K562 (cell line): ENCODE measurements around the gene PELI3. TPM values are rescaled to one million over a fixed set of nuclear protein-coding genes. Genes with fewer than 3 reads are reported as not detected.
A peak's percentile ranks its signal among the peaks of the same experiment; 100 is the strongest.

ENCODE experiments used
- ATAC-seq: fragments of 200-7000 bp; cut with Tn5 transposase; 3 replicates; pipeline ENCODE4 v1.9.1; 2020; ENCODE audit warnings: moderate library complexity
- BruUV-seq: library from RNA; stranded (reverse); fragments of 400-500 nt; replicated peaks from 2 replicates; lab custom pipeline; 2021; lab: Mats Ljungman, UMichigan
- CTCF ChIA-PET: fragments of 300-600 bp; formaldehyde crosslinking; extraction: SDS; loops from one replicate; lab custom pipeline; 2021; ENCODE audit warnings: low intra/inter-chr PET ratio; lab: Yijun Ruan, JAX
- POLR2A ChIA-PET: fragments of 300-600, 350-650 bp; sonication (Branson Sonifier 250); formaldehyde crosslinking; extraction: SDS; loops from one replicate; lab custom pipeline; 2021; ENCODE audit warnings: antibody characterized with exemption, inconsistent platforms; lab: Yijun Ruan, JAX
- DNase-seq, 4 experiments: peaks; one replicate each; pipeline versions ENCODE4 v3.0.0 to v3.0.0-alpha.2; 2011 to 2018; ENCODE audit warnings: low spot score in 3 of 4, mixed read lengths in 3 of 4; ENCODE audit errors: extremely low read depth in 1 of 4
- FAIRE-seq: peaks from 2 replicates; lab custom pipeline; 2011; peaks lifted over from hg19 to GRCh38; lab: Jason Lieb, UNC
- H2AFZ ChIP-seq: 2 replicates; pipeline ENCODE4 v1.6.0; 2011; ENCODE audit warnings: low read depth, low read length, control low read depth, inconsistent platforms
- H3K27ac ChIP-seq: fragments of 200-600 bp; 3 replicates; pipeline ENCODE4 v1.8.0; 2011; ENCODE audit warnings: low read depth, mild to moderate bottlenecking, control low read depth, inconsistent platforms, low read length, moderate library complexity, mixed read lengths; ENCODE audit errors: extremely low read depth
- H3K27me3 ChIP-seq, 2 experiments: fragments of 300-600 bp in 1 of 2; 2 replicates in 1 of 2; 3 replicates in 1 of 2; pipeline versions ENCODE4 v1.6.0 to v1.8.0; 2011; ENCODE audit warnings: inconsistent platforms in 2 of 2, low read length in 2 of 2, mild to moderate bottlenecking in 1 of 2, mixed read lengths in 1 of 2, moderate library complexity in 1 of 2; ENCODE audit not compliant: control insufficient read depth in 2 of 2, insufficient read depth in 2 of 2
- H3K36me3 ChIP-seq: fragments of 300-600 bp; 3 replicates; pipeline ENCODE4 v1.8.0; 2011; ENCODE audit warnings: mild to moderate bottlenecking, low read length, inconsistent platforms; ENCODE audit not compliant: control insufficient read depth, insufficient read depth
- H3K4me1 ChIP-seq, 2 experiments: fragments of 200-600 bp in 1 of 2; replicated peaks in 1 of 2; 2 replicates in 1 of 2; 3 replicates in 1 of 2; pipeline versions ENCODE4 v1.5.1 to v1.8.0; 2011; ENCODE audit warnings: inconsistent platforms in 2 of 2, low read length in 2 of 2, mild to moderate bottlenecking in 1 of 2, mixed read lengths in 1 of 2, moderate library complexity in 1 of 2; ENCODE audit not compliant: control insufficient read depth in 2 of 2, insufficient read depth in 2 of 2
- H3K4me2 ChIP-seq: 2 replicates; pipeline ENCODE4 v1.6.1; 2011; ENCODE audit warnings: low read length, control low read depth, inconsistent platforms, mixed read lengths; ENCODE audit not compliant: insufficient read depth
- H3K4me3 ChIP-seq: fragments of 200-600 bp; sonication (generic), shearing (Covaris generic); 2 replicates; pipeline ENCODE4 v1.5.1; 2016; ENCODE audit warnings: control low read depth, inconsistent platforms
- H3K79me2 ChIP-seq: fragments of 200-600 bp; 3 replicates; pipeline ENCODE4 v1.8.0; 2011; ENCODE audit warnings: low read length, inconsistent platforms; ENCODE audit not compliant: control insufficient read depth, insufficient read depth
- H3K9ac ChIP-seq, 2 experiments: 2 replicates each; pipeline versions ENCODE4 v1.6.0 to v1.6.1; 2011; ENCODE audit warnings: low read depth in 2 of 2, low read length in 2 of 2, control low read depth in 1 of 2, inconsistent platforms in 1 of 2, mild to moderate bottlenecking in 1 of 2, mixed read lengths in 1 of 2; ENCODE audit not compliant: insufficient read depth in 1 of 2
- H3K9me1 ChIP-seq: one replicate; pipeline ENCODE4 v1.6.0; 2011; ENCODE audit warnings: inconsistent platforms, mild to moderate bottlenecking, low read length, moderate library complexity; ENCODE audit not compliant: control insufficient read depth, insufficient read depth
- H3K9me3 ChIP-seq: replicated peaks from 2 replicates; pipeline ENCODE4 v1.5.1; 2011; ENCODE audit warnings: low read depth, low read length, inconsistent platforms; ENCODE audit not compliant: control insufficient read depth, insufficient read depth
- H4K20me1 ChIP-seq: replicated peaks from 2 replicates; pipeline ENCODE4 v1.6.1; 2011; ENCODE audit warnings: low read length, inconsistent platforms, mixed read lengths; ENCODE audit not compliant: control insufficient read depth, insufficient read depth
- EGR1 ChIP-seq: fragments of 450-650 bp; conservative IDR thresholded peaks from 2 replicates; pipeline ENCODE4 v1.6.1; 2017; ENCODE audit warnings: mild to moderate bottlenecking
- RFX1 ChIP-seq: fragments of 450-650 bp; IDR thresholded peaks from 2 replicates; pipeline ENCODE4 v1.6.1; 2016; ENCODE audit warnings: mild to moderate bottlenecking, moderate library complexity
- ZNF639 ChIP-seq, 2 experiments: fragments of 200-800 bp in 1 of 2; sonication (Bioruptor generic) in 1 of 2; sonication (generic) in 1 of 2; formaldehyde crosslinking in 1 of 2; IDR thresholded peaks in 1 of 2; conservative IDR thresholded peaks in 1 of 2; 2 replicates each; pipeline versions ENCODE4 v1.5.0 to v1.6.1; 2016 to 2020; ENCODE audit warnings: missing compliant biosample characterization in 1 of 2, missing genetic modification characterization in 1 of 2, missing genetic modification reagents in 1 of 2
- ZNF76 ChIP-seq: fragments of 250-450 bp; sonication (Bioruptor Pico); IDR thresholded peaks from 2 replicates; pipeline ENCODE4 v1.4.0; 2020; ENCODE audit warnings: mild to moderate bottlenecking, moderate library complexity, borderline replicate concordance
- WGBS: fragments of 100-300 bp; shearing (Covaris generic); methylation state at CpG from one replicate; pipeline ENCODE4 v1.1.6; 2016; ENCODE audit warnings: low coverage, mixed read lengths; ENCODE audit not compliant: insufficient coverage; ENCODE audit errors: missing lambda C conversion rate; 5-methylcytosine and 5-hydroxymethylcytosine counted together
- in situ Hi-C: fragments of 300-500 bp; cut with MboI; formaldehyde crosslinking; loops from 4 replicates; pipeline ENCODE4 v1.15.0; 2018; ENCODE audit warnings: inconsistent platforms, mixed read lengths
- intact Hi-C: fragments of 100-400 bp; cut with micrococcal nuclease; formaldehyde crosslinking; loops from 2 replicates; pipeline ENCODE4 v1.14.2; 2022
- polyA plus RNA-seq, 8 experiments: library from polyadenylated mRNA; depleted of rRNA in 4 of 8; stranded (reverse) in 5 of 8; unstranded in 3 of 8; fragments of >200 nt; fragmentation: Nextera tagmentation in 2 of 8; fragmentation: Illumina TruSeq in 1 of 8; extraction: Ambion mirVana in 2 of 8; extraction: Trizol in 1 of 8; gene quantifications; 2 replicates each; pipeline versions ENCODE4 v1.2.1 to v1.2.3, GENCODE V29; 2011 to 2014; ENCODE audit warnings: inconsistent platforms in 1 of 8, missing spikeins in 1 of 8
- total RNA-seq, 7 experiments: library from RNA; depleted of rRNA in 6 of 7; stranded (reverse); fragments of >200 nt in 6 of 7; fragmentation: Illumina TruSeq in 2 of 7; extraction: Trizol in 2 of 7; gene quantifications; 2 replicates each; pipeline versions ENCODE4 v1.2.1 to v1.2.3, GENCODE V29; 2011 to 2021; ENCODE audit warnings: low replicate concordance in 1 of 7

PELI3 gene
- total and polyA plus RNA-seq, 9 of the 15 experiments (the other 6 are each of a cell fraction or from before 2014, with no cell fraction given), result 0.17 to 4.2 (median 1.9) TPM

- intact Hi-C loops, result no loop called here
- in situ Hi-C loops, result no loop called here
- ATAC-seq (no peak), FAIRE-seq (no peak), DNase-seq (no peak)
- H2AFZ ChIP-seq, result no peak overlapping the region
- H3K9me1 ChIP-seq, result peaks cover 6% of the 10 kb centered on the region
- CTCF ChIA-PET, result no interaction called here
- POLR2A ChIA-PET, result interaction anchor here (0.6 to 1.1 kb wide), 2 partner anchors 200 to 541 kb away, joined by 3 read pairs; partner anchors contain the start of genes PC and RBM14
- no peak overlapping the region for H3K4me2 ChIP-seq
- H3K9me3 ChIP-seq, result no peaks in the 10 kb centered on the region
- H3K9ac ChIP-seq, result no peak overlapping the region
- no TSS peak for BruUV-seq
- H3K27me3 ChIP-seq, result peaks cover 11 to 28% of the 10 kb centered on the region in 2 experiments; a peak in 4 of 5 replicates
- H4K20me1 ChIP-seq, result peaks cover 22% of the 10 kb centered on the region
- no peaks in the 10 kb centered on the region for H3K79me2 ChIP-seq
- H3K4me1 ChIP-seq, result peaks cover 2 to 8% of the 10 kb centered on the region in 2 experiments; a peak in 2 of 5 replicates
- H3K27ac ChIP-seq, result no peak overlapping the region
- H3K36me3 ChIP-seq, result no peaks in the 10 kb centered on the region
- TF ChIP-seq ZNF76 (CRISPR knock-in tag), result no peak
- TF ChIP-seq EGR1, result peak; percentile 81
- TF ChIP-seq RFX1, result peak; percentile 84
- TF ChIP-seq ZNF639 (CRISPR knock-in tag; conservative IDR thresholded peaks at IDR 0.05 in 1 of 2, IDR thresholded peaks at IDR 0.05 in 1 of 2), result no peak
- H3K4me3 ChIP-seq, result no peak overlapping the region
- 2% methylated on average over 11 of the region's 11 CpGs for WGBS
Observed at GRCh38 chr11:66417000-66417399, 49.7 kb upstream of the PELI3 start.
